GM20000 (cell line): ENCODE results near the gene OSBP2.

Experiments
- DNase-seq: peaks from one replicate; pipeline ENCODE4 v3.0.0; 2012; ENCODE audit warnings: low spot score
- CTCF ChIP-seq: IDR thresholded peaks from 2 replicates; pipeline ENCODE4 v1.5.1; 2012; ENCODE audit warnings: mild to moderate bottlenecking, control low read depth; ENCODE audit errors: extremely low read depth, missing control alignments

OSBP2 gene

GRCh38 chr22:30753701-30754100 is 59.0 kb downstream of the OSBP2 start:
- TF ChIP-seq CTCF: no peak
- DNase-seq: no peak

- no peak for TF ChIP-seq CTCF
These were observed 59.8 kb downstream of the OSBP2 start for GRCh38 chr22:30754521-30754920.

GRCh38 chr22:30754971-30755758 is 60.5 kb downstream of the OSBP2 start:
- peak; percentile 68 for TF ChIP-seq CTCF
- DNase-seq: peak; percentile 76

More at GRCh38 chr22:30754521-30754920, 59.8 kb downstream of the OSBP2 start:
- no peak for DNase-seq

GRCh38 chr22:30755759-30756124 is 61.1 kb downstream of the OSBP2 start:
- no peak for TF ChIP-seq CTCF
- DNase-seq: no peak

GRCh38 chr22:30763815-30764673 is 69.4 kb downstream of the OSBP2 start:
- TF ChIP-seq CTCF: peak; percentile 30
- DNase-seq: peak; percentile 67

- no peak for TF ChIP-seq CTCF
These were observed 73.0 kb downstream of the OSBP2 start for GRCh38 chr22:30767661-30768060.

GRCh38 chr22:30770716-30771115 is 76.0 kb downstream of the OSBP2 start:
- DNase-seq: no peak
- no peak for TF ChIP-seq CTCF

More at GRCh38 chr22:30767661-30768060, 73.0 kb downstream of the OSBP2 start:
- DNase-seq: no peak
